ENCODE results near the gene KATNAL2.
"Not testable (repeated sequence)": the region's sequence is repeated elsewhere in the genome, so short reads cannot be mapped to it uniquely, and the experiment has no call there.

Gene KATNAL2

GRCh38 chr18:46950064-46950656, 32.8 kb downstream of the KATNAL2 start:
- TF ChIP-seq EZH2 (IDR thresholded peaks at IDR 0.05) (no peak), FOXP2 (optimal IDR thresholded peaks at IDR 0.05; ENCODE audit: control extremely low read depth, extremely low read length, insufficient read depth) (no peak), POLR2AphosphoS5 (IDR thresholded peaks at IDR 0.05; ENCODE audit: borderline replicate concordance, low read depth, low read length) (no peak)
- no peak overlapping the region for H3K4me3 ChIP-seq
- H3K36me3 ChIP-seq (ENCODE audit: insufficient read depth, low read length) = no peaks in the 10 kb centered on the region
- DNase-seq (ENCODE audit: low read depth, low spot score) = no peak
- no peaks in the 10 kb centered on the region for H3K9me3 ChIP-seq (ENCODE audit: low read depth, low read length)
- no peak overlapping the region for H3K9ac ChIP-seq (ENCODE audit: insufficient read length)
- no peak overlapping the region for H3K27ac ChIP-seq

GRCh38 chr18:46953195-46953594, 35.8 kb downstream of the KATNAL2 start:
- no peak for DNase-seq (ENCODE audit: low read depth, low spot score)
- Histone ChIP-seq H3K27ac (no peak overlapping the region), H3K36me3 (ENCODE audit: insufficient read depth, low read length) (no peaks in the 10 kb centered on the region), H3K9me3 (ENCODE audit: low read depth, low read length) (no peaks in the 10 kb centered on the region), H3K4me3 (no peak overlapping the region), H3K9ac (ENCODE audit: insufficient read length) (no peak overlapping the region)
- TF ChIP-seq POLR2AphosphoS5 (IDR thresholded peaks at IDR 0.05; ENCODE audit: borderline replicate concordance, low read depth, low read length) = no peak
- TF ChIP-seq FOXP2 (optimal IDR thresholded peaks at IDR 0.05; ENCODE audit: control extremely low read depth, extremely low read length, insufficient read depth) = no peak
- no peak for TF ChIP-seq EZH2 (IDR thresholded peaks at IDR 0.05)

- H3K36me3 ChIP-seq (ENCODE audit: insufficient read depth, low read length) = 0 out of 2 replicates have a peak, but pooled peaks cover 3% of the 10 kb centered on the region
- H3K27ac ChIP-seq = no peak overlapping the region
- DNase-seq (ENCODE audit: low read depth, low spot score) = no peak
- H3K9me3 ChIP-seq (ENCODE audit: low read depth, low read length) = no peaks in the 10 kb centered on the region
- H3K4me3 ChIP-seq = no peak overlapping the region
- TF ChIP-seq EZH2 (IDR thresholded peaks at IDR 0.05) = no peak
- TF ChIP-seq FOXP2 (optimal IDR thresholded peaks at IDR 0.05; ENCODE audit: control extremely low read depth, extremely low read length, insufficient read depth) = no peak
- no peak for TF ChIP-seq POLR2AphosphoS5 (IDR thresholded peaks at IDR 0.05; ENCODE audit: borderline replicate concordance, low read depth, low read length)
- H3K9ac ChIP-seq (ENCODE audit: insufficient read length) = no peak overlapping the region
Observed at GRCh38 chr18:46958209-46958608, 40.8 kb downstream of the KATNAL2 start.

- not testable (repeated sequence) for H3K36me3 ChIP-seq (ENCODE audit: insufficient read depth, low read length); H3K9me3 ChIP-seq (ENCODE audit: low read depth, low read length); DNase-seq (ENCODE audit: low read depth, low spot score); H3K27ac ChIP-seq; H3K4me3 ChIP-seq; H3K9ac ChIP-seq (ENCODE audit: insufficient read length)
Observed at GRCh38 chr18:46963656-46964578, 46.5 kb downstream of the KATNAL2 start.

- H3K9ac ChIP-seq (ENCODE audit: insufficient read length); H3K4me3 ChIP-seq; H3K9me3 ChIP-seq (ENCODE audit: low read depth, low read length); DNase-seq (ENCODE audit: low read depth, low spot score); H3K36me3 ChIP-seq (ENCODE audit: insufficient read depth, low read length); H3K27ac ChIP-seq: not testable (repeated sequence)
Observed at GRCh38 chr18:46964579-46965293, 47.3 kb downstream of the KATNAL2 start.

- not testable (repeated sequence) for H3K36me3 ChIP-seq (ENCODE audit: insufficient read depth, low read length); H3K27ac ChIP-seq; H3K4me3 ChIP-seq; H3K9ac ChIP-seq (ENCODE audit: insufficient read length); H3K9me3 ChIP-seq (ENCODE audit: low read depth, low read length); DNase-seq (ENCODE audit: low read depth, low spot score)
Observed at GRCh38 chr18:46966266-46966665, 48.9 kb downstream of the KATNAL2 start.

GRCh38 chr18:46969551-46969950, 52.1 kb downstream of the KATNAL2 start:
- not testable (repeated sequence) for H3K27ac ChIP-seq; H3K4me3 ChIP-seq; H3K36me3 ChIP-seq (ENCODE audit: insufficient read depth, low read length); DNase-seq (ENCODE audit: low read depth, low spot score); H3K9me3 ChIP-seq (ENCODE audit: low read depth, low read length); H3K9ac ChIP-seq (ENCODE audit: insufficient read length)

GRCh38 chr18:47019870-47020269, 102.5 kb downstream of the KATNAL2 start:
- H3K9ac ChIP-seq (ENCODE audit: insufficient read length); H3K4me3 ChIP-seq; DNase-seq (ENCODE audit: low read depth, low spot score); H3K9me3 ChIP-seq (ENCODE audit: low read depth, low read length); H3K27ac ChIP-seq; H3K36me3 ChIP-seq (ENCODE audit: insufficient read depth, low read length): not testable (repeated sequence)

- H3K27ac ChIP-seq = not testable (repeated sequence)
Observed at GRCh38 chr18:47020757-47021156, 103.4 kb downstream of the KATNAL2 start.

GRCh38 chr18:47022821-47023220, 105.4 kb downstream of the KATNAL2 start:
- not testable (repeated sequence) for H3K27ac ChIP-seq; H3K9ac ChIP-seq (ENCODE audit: insufficient read length); H3K36me3 ChIP-seq (ENCODE audit: insufficient read depth, low read length); DNase-seq (ENCODE audit: low read depth, low spot score); H3K4me3 ChIP-seq; H3K9me3 ChIP-seq (ENCODE audit: low read depth, low read length)

More at GRCh38 chr18:47020757-47021156, 103.4 kb downstream of the KATNAL2 start:
- H3K9me3 ChIP-seq (ENCODE audit: low read depth, low read length); H3K4me3 ChIP-seq; H3K9ac ChIP-seq (ENCODE audit: insufficient read length); DNase-seq (ENCODE audit: low read depth, low spot score); H3K36me3 ChIP-seq (ENCODE audit: insufficient read depth, low read length): not testable (repeated sequence)

GRCh38 chr18:47023769-47024465, 106.5 kb downstream of the KATNAL2 start:
- not testable (repeated sequence) for H3K4me3 ChIP-seq; H3K36me3 ChIP-seq (ENCODE audit: insufficient read depth, low read length); DNase-seq (ENCODE audit: low read depth, low spot score); H3K9ac ChIP-seq (ENCODE audit: insufficient read length); H3K27ac ChIP-seq; H3K9me3 ChIP-seq (ENCODE audit: low read depth, low read length)

GRCh38 chr18:47025557-47026174, 108.3 kb downstream of the KATNAL2 start:
- DNase-seq (ENCODE audit: low read depth, low spot score); H3K36me3 ChIP-seq (ENCODE audit: insufficient read depth, low read length); H3K27ac ChIP-seq; H3K9ac ChIP-seq (ENCODE audit: insufficient read length); H3K9me3 ChIP-seq (ENCODE audit: low read depth, low read length); H3K4me3 ChIP-seq: not testable (repeated sequence)
